Mesenchymal stem cell (in vitro differentiated cells and primary cell): Measurements from ENCODE around the gene OPCML.

Experiments
- DNase-seq: peaks from one replicate; pipeline ENCODE4 v3.0.0-alpha.2; 2013
- H2AFZ ChIP-seq: one replicate; pipeline ENCODE4 v1.6.1; 2013; ENCODE audit warnings: low read depth, mild to moderate bottlenecking, control low read depth, inconsistent platforms, low read length, moderate library complexity
- H2AK5ac ChIP-seq: 2 replicates; pipeline ENCODE4 v1.6.1; 2013; ENCODE audit warnings: low read length, moderate library complexity, mild to moderate bottlenecking, inconsistent platforms; ENCODE audit not compliant: severe bottlenecking
- H2BK120ac ChIP-seq: one replicate; pipeline ENCODE4 v1.6.1; 2013; ENCODE audit warnings: low read depth, mild to moderate bottlenecking, inconsistent platforms, low read length, moderate library complexity
- H2BK12ac ChIP-seq, 2 experiments: one replicate each; pipeline ENCODE4 v1.6.1; 2013; ENCODE audit warnings: inconsistent platforms in 2 of 2, low read length in 2 of 2, mild to moderate bottlenecking in 2 of 2, moderate library complexity in 2 of 2, control low read depth in 1 of 2
- H2BK15ac ChIP-seq: one replicate; pipeline ENCODE4 v1.6.1; 2013; ENCODE audit warnings: mild to moderate bottlenecking, low read depth, inconsistent platforms; ENCODE audit not compliant: poor library complexity, severe bottlenecking
- H2BK5ac ChIP-seq: 2 replicates; pipeline ENCODE4 v1.6.1; 2013; ENCODE audit warnings: low read depth, mild to moderate bottlenecking, low read length, control low read depth, inconsistent platforms; ENCODE audit not compliant: poor library complexity, severe bottlenecking
- H3K14ac ChIP-seq, 2 experiments: one replicate each; pipeline ENCODE4 v1.6.1; 2013; ENCODE audit warnings: inconsistent platforms in 2 of 2, low read length in 2 of 2, control low read depth in 1 of 2, mild to moderate bottlenecking in 1 of 2, moderate library complexity in 1 of 2
- H3K18ac ChIP-seq, 2 experiments: one replicate each; pipeline ENCODE4 v1.6.1; 2013; ENCODE audit warnings: inconsistent platforms in 2 of 2, low read length in 2 of 2, control low read depth in 1 of 2, low read depth in 1 of 2, mild to moderate bottlenecking in 1 of 2
- H3K23ac ChIP-seq, 2 experiments: one replicate each; pipeline ENCODE4 v1.6.1; 2013; ENCODE audit warnings: inconsistent platforms in 2 of 2, low read length in 2 of 2, mild to moderate bottlenecking in 2 of 2, moderate library complexity in 2 of 2, control low read depth in 1 of 2
- H3K27ac ChIP-seq: 2 replicates; pipeline ENCODE4 v1.5.1; 2013; ENCODE audit warnings: mild to moderate bottlenecking, moderate library complexity, low read length, control low read depth, inconsistent platforms; ENCODE audit not compliant: poor library complexity, severe bottlenecking
- H3K27me3 ChIP-seq, 2 experiments: 2 replicates each; pipeline versions ENCODE4 v1.6.1 to v1.7.0; 2013; ENCODE audit warnings: low read length in 2 of 2, mild to moderate bottlenecking in 2 of 2, moderate library complexity in 2 of 2, control low read depth in 1 of 2, inconsistent platforms in 1 of 2; ENCODE audit not compliant: control insufficient read depth in 1 of 2, insufficient read depth in 1 of 2
- H3K36me3 ChIP-seq, 2 experiments: 2 replicates each; pipeline versions ENCODE4 v1.6.1 to v1.7.0; 2013; ENCODE audit warnings: low read length in 2 of 2, control low read depth in 1 of 2, inconsistent platforms in 1 of 2, low read depth in 1 of 2, mild to moderate bottlenecking in 1 of 2; ENCODE audit not compliant: insufficient read depth in 2 of 2, control insufficient read depth in 1 of 2
- H3K4ac ChIP-seq, 2 experiments: one replicate each; pipeline ENCODE4 v1.6.1; 2013; ENCODE audit warnings: inconsistent platforms in 2 of 2, low read length in 2 of 2, mild to moderate bottlenecking in 2 of 2, moderate library complexity in 2 of 2, control low read depth in 1 of 2, low read depth in 1 of 2
- H3K4me1 ChIP-seq: 2 replicates; pipeline ENCODE4 v1.6.1; 2013; ENCODE audit warnings: low read depth, low read length, control low read depth; ENCODE audit not compliant: control insufficient read depth, insufficient read depth
- H3K4me2 ChIP-seq: 2 replicates; pipeline ENCODE4 v1.6.1; 2013; ENCODE audit warnings: low read length, mild to moderate bottlenecking, inconsistent platforms; ENCODE audit not compliant: poor library complexity, severe bottlenecking
- H3K4me3 ChIP-seq, 2 experiments: 2 replicates each; pipeline versions ENCODE4 v1.5.1 to v1.7.0; 2013; ENCODE audit warnings: low read length in 2 of 2, mild to moderate bottlenecking in 2 of 2, control low read depth in 1 of 2, low read depth in 1 of 2; ENCODE audit not compliant: insufficient read depth in 1 of 2
- H3K79me1 ChIP-seq: replicated peaks from 2 replicates; pipeline ENCODE4 v1.6.1; 2013; ENCODE audit warnings: mild to moderate bottlenecking, control low read depth, low read length, inconsistent platforms; ENCODE audit not compliant: poor library complexity, severe bottlenecking
- H3K9ac ChIP-seq: 2 replicates; pipeline ENCODE4 v1.7.0; 2013; ENCODE audit warnings: mild to moderate bottlenecking, low read length, moderate library complexity
- H3K9me3 ChIP-seq: 2 replicates; pipeline ENCODE4 v1.7.0; 2013; ENCODE audit warnings: mild to moderate bottlenecking, low read length; ENCODE audit not compliant: control insufficient read depth
- H4K8ac ChIP-seq: one replicate; pipeline ENCODE4 v1.6.1; 2013; ENCODE audit warnings: inconsistent platforms, mild to moderate bottlenecking, low read length, moderate library complexity
- H4K91ac ChIP-seq: one replicate; pipeline ENCODE4 v1.6.1; 2013; ENCODE audit warnings: mild to moderate bottlenecking, low read length, inconsistent platforms
- WGBS: methylation state at CpG from one replicate; pipeline ENCODE4 v1.1.7; 2013; ENCODE audit warnings: mixed read lengths; 5-methylcytosine and 5-hydroxymethylcytosine counted together

OPCML gene

GRCh38 chr11:132844956-132845696 lies 687.2 kb downstream of the OPCML start:
- Histone ChIP-seq H2BK12ac (no peak overlapping the region), H2BK5ac (no peak overlapping the region), H3K4me1 (no peaks in the 10 kb centered on the region), H2BK120ac (no peak overlapping the region), H3K27me3 (peaks cover 0 to under 1% of the 10 kb centered on the region in 2 experiments), H3K79me1 (no peaks in the 10 kb centered on the region), H3K9ac (no peak overlapping the region), H3K18ac (no peak overlapping the region), H3K4me3 (no peak overlapping the region), H3K4ac (no peak overlapping the region), H3K23ac (no peak overlapping the region), H2AK5ac (no peak overlapping the region), H3K27ac (no peak overlapping the region), H3K14ac (no peak overlapping the region), H4K8ac (no peak overlapping the region), H3K36me3 (no peaks in the 10 kb centered on the region), H2BK15ac (no peak overlapping the region), H4K91ac (no peak overlapping the region), H2AFZ (no peak overlapping the region), H3K9me3 (no peaks in the 10 kb centered on the region), H3K4me2 (no peak overlapping the region)
- 81% methylated on average over 5 of the region's 5 CpGs for WGBS
- DNase-seq, result peak; percentile 65

- Histone ChIP-seq H2BK120ac (no peak overlapping the region), H3K4me1 (no peaks in the 10 kb centered on the region), H2AFZ (no peak overlapping the region), H3K4me2 (no peak overlapping the region), H2BK12ac (no peak overlapping the region), H3K27ac (no peak overlapping the region), H3K23ac (no peak overlapping the region), H3K79me1 (no peaks in the 10 kb centered on the region), H2BK5ac (no peak overlapping the region), H3K9ac (no peak overlapping the region), H3K27me3 (no peaks in the 10 kb centered on the region), H2BK15ac (peak overlapping the region; percentile 28), H3K4me3 (no peak overlapping the region), H2AK5ac (no peak overlapping the region), H3K36me3 (no peaks in the 10 kb centered on the region), H3K9me3 (no peaks in the 10 kb centered on the region), H3K14ac (no peak overlapping the region), H4K91ac (peak overlapping the region; percentile 39), H3K18ac (no peak overlapping the region), H4K8ac (no peak overlapping the region), H3K4ac (no peak overlapping the region)
- DNase-seq, result no peak
- 92% methylated on average over 10 of the region's 12 CpGs for WGBS
Observed at GRCh38 chr11:132840660-132841059, 691.6 kb downstream of the OPCML start.

DNA sequence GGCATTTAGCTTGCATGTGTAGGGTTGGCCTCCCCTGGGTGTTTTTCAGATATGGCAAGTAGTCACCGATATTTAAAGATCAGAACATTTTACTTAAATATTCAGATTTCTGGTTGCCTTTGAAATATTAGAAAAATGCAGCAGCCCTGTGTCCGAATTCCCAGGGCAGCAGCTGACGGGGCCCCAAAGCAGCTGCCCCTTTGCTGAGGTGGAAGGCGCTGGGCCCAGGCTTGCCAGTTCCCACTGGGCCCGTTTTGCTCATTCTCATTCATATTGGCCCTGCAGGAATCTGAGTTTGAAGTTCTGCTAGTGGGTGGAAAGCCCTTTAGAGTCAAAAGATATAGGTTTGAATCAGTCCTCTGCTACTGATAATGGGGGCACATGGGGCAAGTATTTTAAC lies 692.1 kb downstream of the OPCML start:
- Histone ChIP-seq H3K9me3 (no peaks in the 10 kb centered on the region), H4K8ac (no peak overlapping the region), H3K36me3 (no peaks in the 10 kb centered on the region), H2AFZ (no peak overlapping the region), H2BK5ac (no peak overlapping the region), H3K4me3 (no peak overlapping the region), H3K9ac (no peak overlapping the region), H3K23ac (no peak overlapping the region), H2BK15ac (no peak overlapping the region), H3K18ac (no peak overlapping the region), H2BK120ac (no peak overlapping the region), H3K14ac (no peak overlapping the region), H3K79me1 (no peaks in the 10 kb centered on the region), H3K27me3 (no peaks in the 10 kb centered on the region), H3K27ac (no peak overlapping the region), H3K4me2 (no peak overlapping the region), H2AK5ac (no peak overlapping the region), H3K4me1 (no peaks in the 10 kb centered on the region), H3K4ac (peak overlapping the region in 1 of 2 experiments; percentile 64), H2BK12ac (no peak overlapping the region), H4K91ac (no peak overlapping the region)
- no peak for DNase-seq
- 71% methylated on average over 4 of the region's 5 CpGs for WGBS

DNA sequence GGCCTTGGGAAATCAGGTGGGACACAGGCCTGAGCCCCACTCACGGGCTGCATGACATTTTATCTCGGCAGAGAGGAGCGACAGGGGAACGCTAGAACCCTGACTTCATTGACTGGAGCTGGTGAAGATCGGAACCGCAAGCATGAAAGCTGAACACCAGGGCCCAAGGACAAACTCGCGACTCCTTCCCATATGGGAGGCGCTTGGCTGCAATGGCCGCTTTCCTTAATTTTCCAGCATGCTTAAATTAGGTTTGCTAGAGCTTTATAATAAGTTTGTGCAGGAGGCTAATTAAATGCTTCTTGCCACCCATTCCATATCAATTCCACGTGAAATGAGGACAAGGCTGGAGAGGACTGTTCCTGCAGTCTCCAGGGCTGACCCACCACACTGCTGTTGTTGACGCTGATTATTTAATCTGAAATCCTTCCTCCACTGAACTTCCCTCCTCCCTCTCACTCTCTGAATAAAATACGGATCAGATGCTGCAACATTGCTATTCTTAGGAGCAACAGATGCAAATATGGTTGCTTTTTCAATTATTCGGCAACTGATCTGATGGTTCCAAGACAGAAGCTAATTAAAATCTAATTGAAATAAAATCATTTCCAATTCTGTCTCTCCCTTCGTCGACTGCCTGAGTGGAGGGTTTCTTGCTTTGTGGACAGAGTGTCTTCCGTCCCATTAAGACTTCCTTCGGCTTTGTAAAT lies 692.9 kb downstream of the OPCML start:
- 95% methylated on average over 18 of the region's 18 CpGs for WGBS
- H3K9me3 ChIP-seq, result no peaks in the 10 kb centered on the region
- no peak overlapping the region for H3K14ac ChIP-seq
- H3K9ac ChIP-seq, result no peak overlapping the region
- H4K91ac ChIP-seq, result peak overlapping the region; percentile 34
- no peaks in the 10 kb centered on the region for H3K27me3 ChIP-seq
- no peaks in the 10 kb centered on the region for H3K4me1 ChIP-seq
- H2BK5ac ChIP-seq, result no peak overlapping the region
- no peak overlapping the region for H2BK12ac ChIP-seq
- no peak overlapping the region for H2AFZ ChIP-seq
- no peaks in the 10 kb centered on the region for H3K79me1 ChIP-seq
- H3K4me3 ChIP-seq, result no peak overlapping the region
- H3K23ac ChIP-seq, result no peak overlapping the region
- H2BK120ac ChIP-seq, result no peak overlapping the region
- peak overlapping the region in 1 of 2 experiments; percentile 63 for H3K4ac ChIP-seq
- no peak for DNase-seq
- no peak overlapping the region for H2BK15ac ChIP-seq
- peak overlapping the region; percentile 19 for H4K8ac ChIP-seq
- no peaks in the 10 kb centered on the region for H3K36me3 ChIP-seq
- no peak overlapping the region for H3K27ac ChIP-seq
- H3K4me2 ChIP-seq, result no peak overlapping the region
- H2AK5ac ChIP-seq, result no peak overlapping the region
- no peak overlapping the region for H3K18ac ChIP-seq
